Mucosa of descending colon (tissue), 3 donors: ENCODE data around the gene PLXND1. TPM values are rescaled to one million over a fixed set of nuclear protein-coding genes. Genes with fewer than 3 reads are reported as not detected.

Experiments
- ATAC-seq: fragments of 200-7000 bp; cut with Tn5 transposase; one replicate; pipeline ENCODE4 v1.9.1; 2020; ENCODE audit warnings: mild to moderate bottlenecking, moderate library complexity
- DNase-seq, 3 donors: peaks; one replicate each; pipeline ENCODE4 v3.0.0-alpha.2; 2020
- H3K36me3 ChIP-seq: fragments of 200-600 bp; one replicate; pipeline ENCODE4 v1.8.0; 2021; ENCODE audit warnings: low read depth, mild to moderate bottlenecking
- H3K4me1 ChIP-seq: fragments of 200-600 bp; one replicate; pipeline ENCODE4 v1.8.0; 2021; ENCODE audit warnings: low read depth, mild to moderate bottlenecking
- H3K4me3 ChIP-seq: fragments of 200-600 bp; one replicate; pipeline ENCODE4 v1.8.0; 2021; ENCODE audit warnings: mild to moderate bottlenecking
- H3K9me3 ChIP-seq: fragments of 200-600 bp; one replicate; pipeline ENCODE4 v1.8.0; 2021; ENCODE audit warnings: mild to moderate bottlenecking
- CTCF ChIP-seq: fragments of 200-600 bp; IDR thresholded peaks from one replicate; pipeline ENCODE4 v1.8.0; 2022; ENCODE audit warnings: antibody characterized with exemption, mild to moderate bottlenecking
- intact Hi-C, 2 donors: fragments of 100-400 bp; cut with DNase I in 1 of 2; cut with micrococcal nuclease in 1 of 2; formaldehyde crosslinking; loops; one replicate each; pipeline versions ENCODE4 v1.11.0 to v1.11.1; 2022; cut with DNase I, micrococcal nuclease
- long read RNA-seq, 2 donors: library from polyadenylated mRNA; unstranded; transcript quantifications; one replicate each; pipeline ENCODE4 v2.0.0, GENCODE V29; 2019 to 2021
- total RNA-seq, 3 donors: library from RNA; stranded (reverse); fragmentation: NEBNext Ultra II Directional in 2 of 3; extraction: Animal tissue kit (Norgen Biotek cat#: 25700) in 2 of 3; gene quantifications; one replicate each; pipeline versions ENCODE4 v1.2.1 to v1.2.4, GENCODE V29; 2021 to 2023
- donor health status: DM: no; HTN: no; CAD: no; lungs with moderate emphysema.
- donor health status: DM: no; HTN: no; CAD: no.
- donor health status: DM: no; HTN: yes; CAD: no.

PLXND1 gene
- 10 to 100 TPM; 26.8 to 57.1 (median 48.1) TPM for total RNA-seq
- long read RNA-seq, donor 1, partial matches to known transcripts = 10 of 16 reads
- long read RNA-seq, donor 1, other reads (novel, unspliced or antisense) = 4 of 16 reads
- long read RNA-seq, donor 2 = 0 reads

- intact Hi-C loops = no loop called here
- H3K4me3 ChIP-seq = peak within 1 kb of the TSS; percentile 24
- ATAC-seq (peak; percentile 62), DNase-seq (peak; percentile 56 to 79 (median 74))
- no peaks in the 10 kb centered on the region for H3K36me3 ChIP-seq
- H3K9me3 ChIP-seq = no peaks in the 10 kb centered on the region
- H3K4me1 ChIP-seq = peaks cover 7% of the 10 kb centered on the region
- TF ChIP-seq CTCF = no peak
Measured at GRCh38 chr3:129606636-129607390, at the start of gene PLXND1. TSS of gene PLXND1 (minus strand) at chr3:129606676. CDS start at chr3:129606639, 37 bp downstream.

- ATAC-seq (no peak), DNase-seq (no peak)
- no peaks in the 10 kb centered on the region for H3K4me1 ChIP-seq
- H3K4me3 ChIP-seq = no peak overlapping the region
- intact Hi-C loops = no loop called here
- H3K9me3 ChIP-seq = no peaks in the 10 kb centered on the region
- no peaks in the 10 kb centered on the region for H3K36me3 ChIP-seq
- TF ChIP-seq CTCF = no peak
Measured at GRCh38 chr3:129655291-129655700, 48.8 kb upstream of the PLXND1 start.

- H3K4me1 ChIP-seq = no peaks in the 10 kb centered on the region
- DNase-seq = no peak
- TF ChIP-seq CTCF = no peak
- intact Hi-C loops = loop anchor here (5.0 kb wide), 3 partner anchors 173 to 278 kb away; no protein-coding TSS in a partner anchor
- no peak for ATAC-seq
- no peaks in the 10 kb centered on the region for H3K36me3 ChIP-seq
- H3K4me3 ChIP-seq = no peak overlapping the region
- no peaks in the 10 kb centered on the region for H3K9me3 ChIP-seq
Measured at GRCh38 chr3:129654131-129654530, 47.7 kb upstream of the PLXND1 start.

- ATAC-seq (no peak), DNase-seq (no peak)
- no peak for TF ChIP-seq CTCF
- Histone ChIP-seq H3K4me3 (no peak overlapping the region), H3K9me3 (no peaks in the 10 kb centered on the region), H3K4me1 (no peaks in the 10 kb centered on the region), H3K36me3 (no peaks in the 10 kb centered on the region)
- intact Hi-C loops = loop anchor here (5.0 kb wide), 3 partner anchors 174 to 279 kb away; no protein-coding TSS in a partner anchor
Measured at GRCh38 chr3:129653019-129653418, 46.5 kb upstream of the PLXND1 start.

- TF ChIP-seq CTCF = no peak
- no peaks in the 10 kb centered on the region for H3K9me3 ChIP-seq
- H3K36me3 ChIP-seq = no peaks in the 10 kb centered on the region
- no peaks in the 10 kb centered on the region for H3K4me1 ChIP-seq
- DNase-seq (peak in 1 of 3 donors; percentile 27), ATAC-seq (no peak)
- intact Hi-C loops = loop anchor here (5.0 kb wide), 3 partner anchors 176 to 281 kb away; no protein-coding TSS in a partner anchor
- H3K4me3 ChIP-seq = no peak overlapping the region
Measured at GRCh38 chr3:129651435-129652202, 45.1 kb upstream of the PLXND1 start.
